Body of pancreas (tissue), 4 donors: Measurements from ENCODE around the gene COX5A.

Experiments
- CTCF ChIP-seq, 7 experiments: fragments of 450-650 bp in 4 of 7; fragments of 200-600 bp in 3 of 7; sonication (generic) in 3 of 7; IDR thresholded peaks; one replicate each; pipeline ENCODE4 v1.5.1; 2016 to 2019; ENCODE audit warnings: antibody characterized with exemption in 7 of 7
- POLR2A ChIP-seq, 3 donors: fragments of 450-650 bp; IDR thresholded peaks; one replicate each; pipeline ENCODE4 v1.6.1; 2016; ENCODE audit warnings: antibody characterized with exemption in 3 of 3, mild to moderate bottlenecking in 2 of 3

- TF ChIP-seq CTCF (IDR thresholded peaks at IDR 0.05) (no peak), POLR2A (IDR thresholded peaks at IDR 0.05) (no peak)
These were observed 44.2 kb downstream of the COX5A start for GRCh38 chr15:74893627-74894026.
